HG02885 (cell line): ENCODE results near the gene PDE10A.

Experiments used
- ATAC-seq: cut with Tn5 transposase; IDR thresholded peaks from one replicate; pipeline ENCODE4 v1.9.1; 2021; ENCODE audit warnings: mild to moderate bottlenecking; ENCODE audit not compliant: unreplicated experiment, poor library complexity

Gene PDE10A

DNA sequence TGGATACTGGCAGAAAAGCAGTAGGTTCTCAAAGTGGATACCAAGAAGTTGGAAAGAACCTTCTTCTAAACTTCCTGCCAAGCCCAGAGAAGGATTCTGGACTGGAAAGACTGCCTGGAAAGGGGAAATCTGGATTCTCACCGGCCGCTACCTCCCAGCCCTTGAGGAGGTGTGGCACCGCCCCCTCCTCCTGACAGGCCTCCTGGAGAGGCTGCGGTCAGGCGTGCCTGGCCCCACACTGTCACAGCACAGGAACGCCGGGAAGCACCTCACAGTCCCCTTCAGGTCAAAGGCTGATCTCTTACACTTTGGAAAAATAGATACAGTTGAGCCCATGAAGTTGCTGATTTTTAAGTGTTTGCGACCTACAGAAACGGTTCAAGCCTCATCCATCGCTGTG, 16.3 kb upstream of the PDE10A start:
- ATAC-seq: no peak

DNA sequence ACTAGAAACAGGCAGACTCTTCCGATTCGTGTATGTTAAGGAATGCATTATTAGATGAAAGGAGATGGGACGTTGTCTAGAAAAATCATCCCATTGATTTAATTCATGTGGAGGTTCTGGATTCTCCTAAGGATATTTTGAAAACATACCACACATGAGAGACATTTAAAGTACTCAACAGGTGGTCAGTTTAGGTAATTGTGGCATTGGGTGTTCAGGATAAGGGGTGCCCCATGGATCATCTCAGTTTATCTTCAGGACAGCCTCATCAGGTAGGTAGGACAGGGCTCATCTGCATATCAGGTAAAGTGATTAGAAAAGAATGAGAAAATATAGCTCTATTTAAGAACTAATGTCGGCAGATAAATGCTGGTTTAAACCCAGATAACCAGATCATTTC, 15.9 kb upstream of the PDE10A start:
- no peak for ATAC-seq

GRCh38 chr6:165678429-165678828, 15.4 kb upstream of the PDE10A start:
- no peak for ATAC-seq

DNA sequence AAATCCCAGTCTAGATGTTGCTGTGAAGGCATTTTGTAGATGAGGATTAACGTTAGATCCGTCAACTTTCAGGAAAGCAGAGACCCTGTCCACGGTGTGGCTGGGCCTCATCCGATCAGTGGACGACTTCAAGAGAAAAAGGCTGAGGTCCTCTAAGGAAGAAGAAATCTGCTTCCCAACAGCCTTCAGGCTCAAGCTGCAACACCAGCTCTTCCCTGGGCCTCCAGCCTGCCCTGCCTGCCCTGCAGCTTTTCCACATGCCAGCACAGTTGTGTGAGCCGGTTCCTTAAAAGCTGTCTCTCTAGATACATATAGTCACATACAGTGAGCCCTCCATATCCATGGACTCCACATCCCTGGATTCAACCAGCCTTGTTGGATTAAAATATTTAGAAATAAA, 14.1 kb upstream of the PDE10A start:
- ATAC-seq: no peak

DNA sequence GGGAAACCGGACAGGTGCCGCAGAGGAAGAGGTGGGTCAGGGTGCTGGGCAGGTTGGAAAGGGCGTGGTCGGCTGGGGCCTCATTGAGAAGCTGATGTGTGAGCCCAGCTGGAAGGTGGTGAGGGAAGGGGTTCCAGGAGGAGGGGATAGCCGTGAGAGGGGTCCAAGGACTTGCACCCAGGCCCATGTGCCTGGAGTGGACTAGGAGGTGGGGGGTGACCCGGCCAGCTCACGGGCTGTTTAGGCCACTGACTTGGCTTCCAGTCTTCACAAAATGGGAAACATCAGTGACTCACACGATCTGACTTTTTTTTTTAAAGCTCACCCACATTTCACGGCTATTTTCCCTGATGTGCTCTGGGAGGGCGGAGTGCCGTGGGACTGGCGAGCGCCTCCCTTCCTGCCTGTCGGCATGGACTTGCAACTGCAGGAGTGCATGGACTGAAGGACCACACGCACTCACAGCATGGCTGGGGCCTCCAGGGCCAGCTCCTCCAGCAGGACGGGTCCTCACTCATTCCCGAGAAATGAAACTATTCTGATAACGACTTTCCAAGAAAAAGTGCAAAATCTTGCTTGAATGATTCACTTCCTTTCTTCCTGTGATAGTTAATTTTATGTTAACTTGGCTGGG, 13.5 kb upstream of the PDE10A start:
- ATAC-seq: no peak

- no peak for ATAC-seq
Measured at GRCh38 chr6:165675120-165675519, 12.1 kb upstream of the PDE10A start.

- ATAC-seq: no peak
Measured at GRCh38 chr6:165674155-165675029, 11.4 kb upstream of the PDE10A start.

GRCh38 chr6:165671222-165671768, 8.3 kb upstream of the PDE10A start:
- no peak for ATAC-seq

DNA sequence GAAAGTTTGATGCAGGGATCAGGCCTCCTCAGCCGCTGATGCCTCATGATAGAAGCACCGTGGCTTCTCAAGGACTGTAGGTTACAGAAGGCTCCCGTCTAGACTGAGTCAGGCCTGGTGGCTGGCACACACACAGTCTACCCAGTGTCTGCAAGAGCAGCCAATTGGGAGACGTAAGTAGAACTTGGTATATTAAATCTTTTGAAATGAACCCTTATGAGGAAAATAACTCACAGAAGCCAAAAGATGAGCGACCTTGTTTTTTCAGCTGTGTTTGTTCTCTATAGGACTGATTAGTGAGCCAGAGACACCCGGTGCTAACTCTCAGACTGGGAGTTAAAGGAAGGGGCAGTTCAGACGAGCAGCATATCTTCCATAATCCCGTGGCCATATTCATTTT, 5.9 kb upstream of the PDE10A start:
- ATAC-seq: no peak

DNA sequence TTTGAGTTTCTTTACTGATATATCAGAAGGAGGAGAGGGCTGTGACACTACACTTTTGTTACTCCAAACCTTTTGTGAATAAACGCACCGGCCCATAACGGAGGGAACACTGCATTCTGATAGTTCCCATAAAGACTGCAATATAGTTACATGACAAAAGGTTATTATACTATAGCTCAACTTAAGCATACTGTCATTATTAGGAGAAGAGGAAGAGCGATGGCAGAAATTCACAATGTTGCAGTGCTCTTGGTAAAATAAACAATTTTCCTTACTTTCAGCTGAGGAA, 2.3 kb upstream of the PDE10A start:
- ATAC-seq: no peak

DNA sequence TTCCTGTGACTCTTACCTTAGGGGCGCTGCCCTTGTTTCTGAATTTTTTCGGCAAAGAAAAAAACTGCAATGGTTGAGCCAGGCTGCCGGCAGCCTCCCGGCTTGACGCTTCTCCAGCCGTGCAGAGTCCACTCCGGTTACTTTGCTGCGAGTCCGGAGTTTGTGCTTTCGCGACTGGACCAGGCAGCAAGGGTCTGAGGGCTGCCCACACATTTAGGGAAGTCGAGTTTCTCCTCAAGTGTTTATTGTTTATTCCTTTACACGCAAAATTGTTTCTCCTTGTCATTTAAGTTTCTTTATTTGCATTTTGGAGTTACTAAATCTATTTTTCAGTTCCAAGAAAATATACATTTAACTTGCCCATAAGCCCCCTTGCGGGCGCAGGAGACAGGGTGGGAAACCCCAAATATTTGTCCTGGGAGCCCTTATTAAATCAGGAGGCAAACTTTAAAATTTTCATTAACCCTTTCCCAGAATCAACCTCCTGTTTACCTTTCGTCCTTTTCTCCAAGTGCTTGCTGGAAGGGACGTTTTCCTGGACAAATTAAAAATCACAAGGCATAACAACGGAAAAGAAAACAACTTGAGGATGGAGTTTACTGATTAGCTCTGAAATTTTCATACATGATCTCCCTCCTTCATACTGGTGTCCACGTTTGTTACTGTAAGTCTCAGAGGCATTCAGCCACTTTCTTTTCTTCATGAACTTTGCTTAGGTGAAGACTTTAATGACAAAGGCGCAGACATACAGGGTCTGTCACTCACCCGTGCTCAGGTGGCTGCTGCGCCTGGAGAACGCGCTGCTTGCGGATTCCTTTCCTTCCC, 1.7 kb upstream of the PDE10A start:
- ATAC-seq: no peak

DNA sequence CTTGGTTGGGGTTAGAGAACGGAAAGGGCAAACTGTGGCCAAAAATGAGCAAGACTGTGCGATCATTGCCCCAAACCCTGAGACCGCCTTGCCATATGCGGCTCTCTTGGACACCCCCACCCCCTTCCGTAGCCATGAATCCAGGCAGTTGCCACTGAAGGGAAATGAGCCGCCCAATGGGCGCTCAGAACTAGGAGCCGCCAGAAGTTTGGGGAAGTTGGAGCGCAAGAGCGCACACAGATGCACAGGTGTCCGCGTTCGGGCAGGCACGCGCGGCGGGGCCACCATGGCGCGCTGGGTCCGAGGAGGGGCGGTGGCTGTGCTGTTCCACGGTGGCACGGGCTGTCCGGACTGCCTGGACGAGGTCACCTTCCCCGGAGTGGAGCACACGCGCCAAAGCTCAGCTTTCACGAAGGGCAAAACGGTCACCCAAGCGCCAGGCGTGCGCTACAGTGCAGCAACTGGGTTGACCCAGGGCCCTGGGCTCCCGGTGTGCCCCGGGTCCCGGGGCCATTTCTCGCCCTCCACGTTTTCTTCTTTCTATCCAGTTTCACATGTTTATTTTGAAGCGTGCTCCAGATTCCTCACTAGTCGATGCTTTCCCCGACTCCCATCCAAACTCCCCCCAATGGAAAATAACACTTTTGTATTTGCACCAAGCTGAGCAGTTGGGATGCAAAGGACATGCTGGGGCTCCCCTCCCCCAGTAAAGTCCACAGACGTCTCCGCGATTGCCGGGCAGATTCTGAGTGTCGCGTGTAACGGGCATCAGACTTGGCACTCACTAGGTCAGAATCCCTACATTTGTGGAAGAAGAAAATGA, 906 bp upstream of the PDE10A start:
- no peak for ATAC-seq

GRCh38 chr6:165663377-165663735, 315 bp upstream of the PDE10A start:
- ATAC-seq: no peak

DNA sequence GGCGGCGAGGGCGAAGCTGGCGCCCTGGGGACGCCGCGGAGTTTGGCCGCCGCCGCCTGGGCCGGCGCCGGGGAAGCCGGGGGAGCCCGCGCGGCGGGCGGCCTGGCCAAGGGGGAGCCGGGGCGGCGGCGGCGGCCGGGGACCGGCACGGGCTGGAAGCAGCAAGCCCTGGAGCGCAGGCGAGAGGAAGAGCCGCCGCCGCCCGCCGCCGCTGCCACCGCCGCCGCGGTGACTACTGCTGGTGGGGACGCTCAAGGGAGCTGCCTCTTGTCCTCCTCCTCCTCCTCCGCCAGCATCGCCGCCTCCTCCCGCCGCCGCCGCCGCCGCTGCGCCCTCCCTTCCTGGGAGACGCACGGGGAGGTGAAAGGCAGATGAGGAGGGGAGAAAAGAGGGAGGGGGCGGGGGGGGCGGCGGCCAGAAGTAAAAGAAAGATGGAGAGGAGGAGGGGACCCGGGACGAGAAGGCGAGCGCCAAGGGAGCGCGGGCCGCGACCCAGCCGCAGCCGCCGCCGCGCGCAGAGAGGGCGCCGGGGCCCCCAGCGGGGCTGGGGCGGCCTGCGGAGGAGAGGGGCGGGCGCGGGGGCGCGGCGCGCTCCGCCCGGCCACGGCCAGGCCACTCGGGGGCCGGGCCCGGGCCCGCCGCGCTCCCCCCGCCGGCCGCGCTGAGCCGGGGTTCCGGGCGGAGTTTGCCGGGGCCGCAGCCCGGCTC, 846 bp downstream of the PDE10A start:
- ATAC-seq: no peak

GRCh38 chr6:165661664-165662025, 1.4 kb downstream of the PDE10A start:
- no peak for ATAC-seq

DNA sequence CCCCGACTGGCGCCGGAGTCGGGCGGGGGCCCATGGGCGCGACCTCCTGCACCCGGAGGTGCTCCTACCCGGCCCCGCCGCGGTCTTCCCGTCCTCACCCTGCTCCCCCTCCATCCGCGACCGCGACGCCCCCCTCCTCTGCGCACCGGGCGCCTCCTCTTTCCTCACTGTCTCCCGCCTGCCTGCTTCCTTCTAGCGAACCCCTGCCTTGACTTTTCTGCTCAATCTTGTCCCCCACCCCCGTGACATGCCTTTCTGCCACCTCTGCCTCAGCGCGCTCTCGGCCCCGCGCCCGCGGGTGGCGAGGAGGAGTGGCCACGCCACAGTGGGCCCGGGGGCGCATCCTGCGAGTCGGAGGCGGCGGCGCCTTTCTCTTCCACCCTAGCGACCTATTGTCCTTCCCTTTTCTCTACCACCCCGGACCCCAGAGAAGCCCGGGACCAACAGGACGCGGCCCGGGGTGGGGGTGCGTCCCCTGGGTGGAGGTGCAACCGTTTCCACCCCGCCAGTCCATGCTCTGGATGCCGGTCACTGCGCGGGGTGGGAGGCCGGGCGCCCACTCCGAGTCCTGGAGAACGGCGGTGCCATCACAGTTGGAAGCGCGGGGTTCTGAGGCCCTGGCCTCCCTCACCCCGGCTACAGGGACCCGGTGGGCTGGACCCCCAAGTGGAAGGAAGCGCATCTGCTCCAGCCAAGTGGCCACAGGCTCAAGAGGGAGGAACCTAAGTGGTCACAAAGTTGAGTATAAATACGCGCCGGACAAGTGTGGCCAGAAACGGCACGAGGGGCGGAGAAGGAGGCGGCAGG, 2.0 kb downstream of the PDE10A start:
- no peak for ATAC-seq

DNA sequence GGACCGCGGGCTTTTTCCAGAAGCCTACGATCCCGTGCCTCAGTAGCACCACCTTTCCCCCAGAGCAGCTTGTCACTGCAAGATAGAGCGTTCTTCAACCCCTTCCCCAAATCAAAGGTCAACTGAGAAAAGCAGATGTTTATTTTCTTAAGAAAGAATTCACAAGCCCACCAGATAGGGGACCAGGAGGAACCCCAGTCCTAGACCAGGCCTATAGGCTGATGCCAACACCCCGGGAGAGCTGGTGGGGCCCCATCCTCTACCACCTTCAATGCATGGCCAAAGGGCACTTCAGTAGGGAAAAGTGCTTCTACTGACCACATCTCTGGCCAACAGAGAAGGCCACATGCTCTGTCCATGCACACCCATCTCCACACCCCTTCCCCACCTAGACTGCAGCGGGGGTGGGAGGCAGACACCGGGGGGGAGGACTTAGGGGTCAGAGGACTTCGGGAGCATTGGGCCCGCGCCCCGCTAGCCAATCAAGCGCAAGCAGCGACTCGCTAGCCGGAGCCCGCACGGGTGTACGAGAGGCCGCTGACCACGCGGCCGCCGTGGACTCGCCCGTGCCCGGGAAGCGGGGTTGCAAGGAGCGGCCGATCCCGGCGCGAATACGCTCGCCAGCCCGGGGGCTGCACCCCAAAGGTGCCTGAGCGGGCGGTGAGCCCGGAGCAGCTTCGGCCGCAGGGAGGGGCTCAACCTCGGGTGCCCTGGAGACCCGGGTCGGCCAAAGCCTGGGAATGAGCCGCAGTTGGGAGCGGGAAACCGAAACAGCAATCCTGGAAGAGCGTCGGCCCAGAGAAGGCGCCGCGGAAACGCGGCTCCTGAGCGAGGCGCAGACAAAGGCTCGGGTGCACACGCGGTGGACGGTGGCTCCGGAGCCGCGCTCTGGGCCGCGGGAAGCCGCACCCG, 2.8 kb downstream of the PDE10A start:
- ATAC-seq: no peak
